GM19025 (cell line): ENCODE data around the gene RPS6KB1.
"Not testable (repeated sequence)": the region's sequence is repeated elsewhere in the genome, so short reads cannot be mapped to it uniquely, and the experiment has no call there.

Source experiments
- ATAC-seq: cut with Tn5 transposase; IDR thresholded peaks from one replicate; pipeline ENCODE4 v1.9.1; 2021; ENCODE audit warnings: mild to moderate bottlenecking, low read depth, moderate library complexity; ENCODE audit not compliant: unreplicated experiment

Gene RPS6KB1

DNA sequence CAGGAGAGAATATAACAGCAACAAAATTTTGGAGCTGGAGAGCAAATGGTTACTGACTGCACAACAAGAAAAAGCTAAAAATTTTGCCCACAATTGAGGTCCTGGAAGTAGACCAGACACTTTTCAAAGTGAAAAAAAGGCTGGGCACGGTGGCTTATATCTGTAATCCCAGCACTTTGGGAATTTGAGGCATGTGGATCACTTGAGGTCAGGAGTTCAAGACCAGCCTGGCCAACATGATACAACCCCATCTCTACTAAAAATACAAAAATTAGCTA, 23.0 kb upstream of the RPS6KB1 start:
- no peak for ATAC-seq

DNA sequence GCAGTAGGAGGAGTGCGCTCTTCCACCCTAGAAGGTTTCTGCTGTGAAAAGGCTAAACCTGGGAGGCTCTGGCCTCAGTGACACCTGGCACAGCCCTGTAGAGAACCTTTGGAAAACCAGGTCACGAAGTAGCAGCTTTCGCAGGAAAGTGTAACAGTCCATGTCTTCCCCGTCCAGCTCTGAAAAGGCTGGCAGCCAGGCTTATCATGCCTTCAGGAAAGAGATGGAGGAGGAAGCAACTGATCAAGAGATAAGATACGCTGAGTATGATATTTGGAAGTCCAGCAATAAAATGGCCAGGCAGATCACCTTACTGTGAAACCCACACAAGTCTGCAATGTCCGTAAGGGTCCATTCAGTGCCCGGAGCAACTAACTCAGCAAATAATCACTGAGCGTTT, 22.4 kb upstream of the RPS6KB1 start:
- ATAC-seq: no peak

DNA sequence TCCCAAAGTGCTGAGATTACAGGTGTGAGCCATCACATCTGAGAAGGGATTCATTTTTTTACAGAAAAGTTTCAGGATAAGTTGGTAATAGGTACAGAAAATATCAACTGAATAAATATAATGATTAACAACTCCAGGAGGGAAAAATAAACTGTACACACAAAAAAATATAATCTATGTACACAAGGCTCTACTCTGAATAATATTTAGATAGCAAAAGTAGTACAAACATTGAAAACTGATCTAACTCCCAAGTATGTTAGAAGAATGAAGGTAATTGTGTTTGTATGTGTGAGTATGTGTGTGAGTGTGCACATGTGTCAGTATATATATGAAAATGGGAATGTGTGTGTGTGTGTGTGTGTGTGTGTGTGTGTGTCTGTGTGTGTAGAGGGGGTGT, 20.6 kb upstream of the RPS6KB1 start:
- no peak for ATAC-seq

DNA sequence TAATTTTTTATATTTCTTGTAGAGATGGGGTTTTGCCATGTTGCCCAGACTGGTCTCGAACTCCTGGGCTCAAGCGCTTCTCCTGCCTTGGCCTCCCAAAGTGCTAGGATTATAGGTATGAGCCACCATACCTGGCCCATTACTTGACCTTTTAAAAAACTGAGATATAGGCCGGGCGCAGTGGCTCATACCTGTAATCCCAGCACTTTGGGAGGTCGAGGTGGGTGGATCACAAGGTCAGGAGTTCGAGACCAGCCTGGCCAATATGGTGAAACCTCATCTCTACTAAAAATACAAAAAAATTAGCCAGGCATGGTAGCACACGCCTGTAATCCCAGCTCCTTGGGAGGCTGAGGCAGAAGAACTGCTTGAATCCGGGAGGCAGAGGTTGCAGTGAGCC, 19.5 kb upstream of the RPS6KB1 start:
- ATAC-seq: not testable (repeated sequence)

DNA sequence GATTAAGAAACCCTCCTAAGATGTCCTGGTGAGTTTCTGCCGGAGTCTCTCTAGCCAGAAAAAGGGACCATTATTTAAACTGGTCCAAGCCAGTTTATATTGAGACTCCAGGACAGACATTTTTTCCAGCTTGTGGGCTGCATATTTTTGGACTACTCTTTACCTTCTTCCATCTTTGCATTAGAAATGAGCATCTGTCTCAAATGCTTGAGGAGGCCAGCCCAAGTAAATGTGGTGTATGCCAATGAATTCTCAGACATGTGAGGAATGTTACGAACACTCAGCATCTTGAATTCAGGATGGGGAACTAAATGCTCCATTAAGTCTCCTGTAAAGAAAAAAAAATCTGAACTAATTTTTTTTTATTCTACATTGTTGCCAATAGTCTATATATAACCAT, 18.5 kb upstream of the RPS6KB1 start:
- no peak for ATAC-seq

DNA sequence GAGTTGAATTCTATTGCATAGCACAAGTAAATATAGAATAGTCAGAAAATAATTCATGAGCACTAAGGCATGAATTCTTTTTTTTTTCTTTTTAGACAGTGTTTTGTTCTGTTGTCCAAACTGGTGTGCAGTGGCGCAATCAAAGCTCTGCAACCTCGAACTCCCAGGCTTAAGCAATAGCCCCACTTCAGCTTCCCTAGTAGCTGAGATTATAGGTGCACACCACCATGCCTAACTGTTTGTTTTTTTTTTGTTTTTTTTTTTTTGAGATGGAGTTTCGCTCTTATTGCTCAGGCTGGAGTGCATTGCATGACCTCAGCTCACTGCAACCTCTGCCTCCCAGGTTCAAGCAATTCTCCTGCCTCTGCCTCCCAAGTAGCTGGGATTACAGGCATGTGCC, 16.8 kb upstream of the RPS6KB1 start:
- no peak for ATAC-seq

DNA sequence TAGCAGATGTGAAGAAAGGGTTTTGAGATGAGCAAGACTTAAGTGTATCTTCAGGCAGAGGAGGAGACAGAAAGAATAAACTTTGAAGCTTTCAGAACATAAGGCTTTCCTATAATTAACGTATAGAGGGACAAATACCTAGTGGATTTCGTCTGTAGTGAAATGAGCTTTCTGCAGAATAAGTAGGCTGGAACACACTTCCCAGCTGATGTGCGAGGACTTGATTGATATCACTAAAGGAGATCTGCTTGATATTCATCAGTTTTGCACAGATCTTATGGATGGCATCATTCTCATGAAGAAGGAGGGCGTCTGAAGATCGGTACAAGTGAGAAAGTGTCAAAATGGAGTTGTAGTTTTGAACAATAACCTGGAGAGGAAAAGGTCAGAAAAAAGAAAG, 15.0 kb upstream of the RPS6KB1 start:
- no peak for ATAC-seq

DNA sequence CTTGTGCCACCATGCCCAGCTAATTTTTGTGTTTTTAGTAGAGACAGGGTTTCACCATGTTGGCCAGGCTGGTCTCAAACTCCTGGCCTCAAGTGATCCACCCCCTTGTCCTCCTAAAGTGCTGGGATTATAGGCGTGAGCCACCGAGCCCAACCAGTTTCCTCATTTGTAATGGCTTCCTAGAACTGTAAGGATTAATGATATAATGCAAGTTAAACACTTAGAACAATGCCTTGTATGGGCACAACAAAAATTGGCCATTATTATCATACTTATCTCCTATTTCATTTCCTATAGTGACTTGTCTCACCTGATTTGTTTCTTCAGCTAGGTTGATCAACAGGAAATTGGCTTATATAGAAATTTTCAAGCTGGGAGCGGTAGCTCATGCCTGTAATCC, 14.3 kb upstream of the RPS6KB1 start:
- ATAC-seq: no peak

DNA sequence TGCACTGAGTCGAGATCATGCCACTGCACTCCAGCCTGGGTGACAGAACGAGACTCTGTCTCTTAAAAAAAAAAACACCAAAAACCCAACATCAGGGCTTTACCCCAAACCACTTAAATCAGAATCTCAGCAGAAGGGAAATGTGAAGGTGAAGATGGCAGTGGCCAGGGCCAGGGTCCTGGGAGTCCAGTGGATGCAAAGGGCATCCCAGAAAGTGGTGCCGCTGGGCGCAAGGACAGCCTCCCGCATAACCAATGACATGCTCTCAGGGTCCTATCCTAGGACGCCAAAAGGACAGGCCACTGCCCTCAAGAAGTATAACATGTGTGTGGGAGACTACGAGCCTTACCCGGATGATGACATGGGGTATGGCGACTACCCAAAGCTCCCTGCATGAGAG, 8.1 kb upstream of the RPS6KB1 start:
- ATAC-seq: no peak

DNA sequence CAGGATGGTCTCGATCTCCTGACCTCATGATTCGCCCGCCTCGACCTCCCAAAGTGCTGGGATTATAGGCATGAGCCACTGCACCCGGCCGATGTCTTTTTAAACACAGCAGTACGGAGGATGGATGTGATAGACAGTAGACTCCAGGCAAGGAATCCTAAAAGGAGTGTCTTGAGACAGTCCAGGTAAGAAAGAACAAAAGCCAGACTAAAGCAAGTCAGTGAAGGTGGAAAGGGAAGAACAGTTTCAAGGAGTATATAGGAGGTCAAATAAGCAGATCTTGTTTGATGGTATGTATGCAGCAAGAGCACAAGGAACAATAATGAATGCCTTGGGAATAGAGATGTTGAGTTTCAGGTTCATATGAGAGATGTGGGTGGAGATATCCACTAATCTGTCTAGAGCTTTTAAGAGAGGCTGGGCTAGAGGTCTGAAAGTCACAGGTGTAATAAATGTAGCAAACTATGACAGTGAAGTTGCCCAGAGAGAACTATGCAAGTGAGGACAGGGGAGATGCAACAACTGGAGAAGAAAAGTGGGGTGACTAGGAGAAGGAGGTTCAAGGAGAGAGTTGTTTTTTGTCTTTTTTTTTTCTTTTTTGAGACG, 4.7 kb upstream of the RPS6KB1 start:
- no peak for ATAC-seq

DNA sequence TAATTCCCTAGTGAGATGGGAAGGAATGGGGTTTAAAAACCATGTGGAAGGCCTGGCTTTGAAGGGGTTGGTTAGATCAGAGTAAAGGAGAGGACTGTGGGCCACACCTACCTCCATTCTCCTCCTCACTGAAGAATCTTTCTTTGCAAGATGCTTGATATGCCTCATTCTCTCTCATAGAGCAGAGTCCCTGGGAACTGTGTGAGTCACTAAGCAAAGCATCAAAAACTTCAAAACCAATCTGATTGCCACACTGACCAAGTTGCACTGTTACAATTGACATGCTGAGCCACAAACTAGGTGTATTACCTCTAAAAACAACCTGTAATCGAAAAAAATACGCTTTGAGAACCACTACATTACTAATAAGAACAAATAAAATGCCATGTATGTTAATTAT, 2.2 kb upstream of the RPS6KB1 start:
- no peak for ATAC-seq

DNA sequence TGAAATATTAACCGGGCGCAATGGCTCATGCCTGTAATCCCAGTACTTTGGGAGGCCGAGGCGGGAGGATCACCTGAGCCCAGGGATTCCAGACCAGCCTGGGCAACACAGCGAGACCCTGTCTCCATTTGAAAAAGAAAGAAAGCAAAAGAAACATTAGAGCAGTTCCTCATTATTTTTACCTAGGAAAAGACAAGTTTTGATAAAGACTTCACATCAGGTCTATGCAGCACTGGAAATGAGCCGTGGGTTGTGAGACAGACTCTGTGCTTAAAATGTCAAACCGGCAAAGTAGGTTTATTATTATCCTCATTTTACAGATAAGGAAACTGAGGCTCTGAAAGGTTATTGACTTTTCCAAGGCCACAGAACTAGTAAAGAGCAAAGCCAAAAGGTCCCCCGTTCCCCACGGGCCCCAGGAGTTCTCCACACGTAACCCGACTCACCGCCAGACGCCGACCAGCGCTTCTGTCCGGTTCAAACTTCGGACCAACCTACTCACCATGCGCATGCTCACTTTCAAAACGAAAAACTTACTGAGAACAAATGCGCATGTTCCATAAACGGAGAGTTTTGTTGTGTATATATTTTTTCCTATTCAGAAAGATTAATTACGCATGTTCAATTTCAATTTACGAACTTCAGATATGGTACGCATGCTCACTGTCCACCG, 534 bp upstream of the RPS6KB1 start:
- peak; percentile 39 for ATAC-seq

DNA sequence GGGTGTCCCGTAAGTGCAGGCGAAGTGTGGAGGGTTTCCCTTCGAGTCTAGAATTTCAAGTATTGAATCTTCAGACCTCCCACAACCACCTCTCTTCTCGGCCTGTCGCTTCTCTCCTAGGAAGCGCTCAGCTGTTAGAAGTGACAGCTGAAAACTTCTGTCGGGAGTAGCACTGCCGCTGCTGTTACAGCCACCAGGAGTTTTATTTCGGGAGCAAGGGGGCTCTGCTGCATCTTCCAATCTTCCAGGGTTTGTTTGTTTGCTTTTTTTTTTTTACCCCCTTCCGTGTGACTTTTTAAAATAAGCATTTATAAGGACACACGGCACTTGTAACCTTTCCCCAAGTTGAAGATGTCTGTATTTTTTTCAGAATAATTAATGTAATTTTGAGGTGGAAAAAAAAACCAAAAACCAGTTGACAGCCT, 767 bp downstream of the RPS6KB1 start:
- no peak for ATAC-seq

DNA sequence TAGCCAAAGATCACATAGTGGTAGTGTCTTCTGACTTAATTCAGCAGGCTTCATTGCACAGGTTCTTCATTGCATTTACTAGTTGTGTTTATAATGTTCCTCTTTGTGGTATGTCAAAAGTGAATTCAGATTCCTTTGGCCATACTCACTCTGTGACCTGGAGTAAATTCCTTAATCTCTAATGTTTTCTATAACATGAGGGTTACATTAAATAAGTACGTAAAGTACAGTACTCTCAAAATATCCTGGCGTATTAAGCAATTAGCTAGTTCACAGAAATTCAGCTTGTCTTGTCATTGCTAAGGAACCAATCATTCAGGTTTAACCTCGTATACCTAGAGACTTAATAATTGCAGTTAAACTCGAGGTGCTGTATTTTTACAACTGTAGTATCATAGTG, 4.2 kb downstream of the RPS6KB1 start:
- ATAC-seq: no peak

DNA sequence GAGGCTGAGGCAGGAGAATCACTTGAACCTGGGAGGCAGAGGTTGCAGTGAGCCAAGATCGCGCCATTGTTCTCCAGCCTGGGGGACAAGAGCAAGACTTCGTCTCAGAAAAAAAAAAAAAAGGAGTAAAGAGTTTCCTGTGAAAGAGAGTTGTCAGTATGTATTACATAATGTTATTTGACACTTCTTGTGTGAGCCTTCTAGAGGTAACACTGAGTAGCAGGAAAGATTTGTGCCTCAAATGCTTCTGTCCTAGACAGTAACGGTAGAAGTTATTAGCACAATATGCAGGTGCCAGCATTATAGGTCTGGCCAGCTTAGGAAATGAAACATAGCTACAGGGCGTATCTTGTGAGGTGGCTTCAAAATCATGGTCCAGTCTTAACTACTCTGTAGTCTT, 6.2 kb downstream of the RPS6KB1 start:
- no peak for ATAC-seq

DNA sequence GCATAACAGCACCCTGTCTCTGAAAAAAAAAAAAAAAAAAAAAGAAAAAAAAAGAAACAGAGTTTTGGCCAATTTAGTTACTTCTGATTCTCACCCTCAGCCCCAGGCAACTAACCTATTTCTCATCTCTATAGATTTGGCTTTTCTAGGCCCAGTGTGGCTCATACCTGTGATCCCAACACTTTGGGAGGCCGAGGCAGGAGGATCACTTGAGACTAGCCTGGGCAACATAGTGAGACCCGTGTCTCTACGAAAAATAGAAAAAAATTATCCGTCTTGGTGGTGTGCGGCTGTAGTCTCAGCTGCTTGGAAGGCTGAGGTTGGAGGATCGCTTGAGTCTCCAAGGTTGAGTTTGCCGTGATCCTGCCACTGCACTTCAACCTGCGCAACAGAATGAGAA, 8.7 kb downstream of the RPS6KB1 start:
- ATAC-seq: no peak

DNA sequence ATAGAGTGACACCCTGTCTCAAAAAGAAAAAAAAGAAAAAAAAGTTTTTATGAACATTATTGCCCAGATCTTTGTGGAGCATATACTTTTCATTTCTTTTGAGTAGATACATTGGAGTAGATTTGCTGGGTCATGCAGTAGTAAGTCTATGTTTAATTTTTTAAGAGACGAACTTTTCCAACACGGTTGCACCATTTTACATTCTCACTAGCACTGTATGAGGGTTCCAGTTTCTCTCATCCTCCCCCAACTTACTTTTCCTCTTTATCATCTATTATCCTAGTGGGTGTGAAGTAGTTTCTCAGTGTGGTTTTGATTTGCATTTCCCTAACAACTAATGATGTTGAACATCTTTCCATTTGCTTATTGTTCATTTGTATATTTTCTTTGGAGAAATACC, 10.5 kb downstream of the RPS6KB1 start:
- no peak for ATAC-seq

DNA sequence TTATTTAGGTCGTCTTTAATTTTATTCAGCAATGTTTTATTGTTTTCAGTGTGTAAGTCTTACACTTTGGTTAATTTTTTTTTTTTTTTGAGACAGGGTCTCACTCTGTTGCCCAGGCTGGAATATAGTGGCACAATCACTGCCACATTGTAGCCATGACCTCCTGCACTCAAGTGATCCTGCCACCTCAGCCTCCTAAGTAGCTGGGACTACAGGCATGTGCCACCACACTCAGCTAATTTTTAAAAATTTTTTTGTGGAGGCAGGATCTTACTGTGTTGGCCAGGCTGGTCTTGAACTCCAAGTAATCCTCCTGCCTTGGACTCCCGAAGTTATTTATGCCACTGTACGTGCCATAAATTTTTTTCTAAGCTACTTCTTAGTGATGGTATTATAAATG, 14.5 kb downstream of the RPS6KB1 start:
- ATAC-seq: no peak

DNA sequence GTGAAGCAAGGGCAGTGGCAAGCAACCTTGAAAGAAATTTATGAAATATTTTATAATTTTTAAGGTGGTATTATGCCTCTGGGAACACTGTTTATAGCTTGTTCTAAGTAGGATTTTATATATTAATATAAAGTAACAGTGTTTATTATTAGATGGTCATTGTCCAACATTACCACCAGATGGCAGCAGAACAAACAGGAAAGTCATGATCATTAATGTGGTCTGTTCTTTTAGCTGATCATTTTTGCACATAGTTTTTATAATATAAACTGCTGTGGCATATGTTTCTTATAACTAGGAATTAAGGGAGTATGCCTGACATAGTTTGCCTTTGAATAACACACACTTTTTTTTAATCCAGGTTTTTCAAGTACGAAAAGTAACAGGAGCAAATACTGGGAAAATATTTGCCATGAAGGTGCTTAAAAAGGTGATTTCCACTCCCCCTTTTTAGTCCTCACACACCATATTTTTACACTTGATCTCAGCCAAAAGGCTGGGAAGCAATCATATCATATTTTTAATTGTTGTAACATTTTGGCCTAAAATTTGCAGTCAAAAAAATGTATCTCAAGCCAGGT, 21.4 kb downstream of the RPS6KB1 start:
- no peak for ATAC-seq

DNA sequence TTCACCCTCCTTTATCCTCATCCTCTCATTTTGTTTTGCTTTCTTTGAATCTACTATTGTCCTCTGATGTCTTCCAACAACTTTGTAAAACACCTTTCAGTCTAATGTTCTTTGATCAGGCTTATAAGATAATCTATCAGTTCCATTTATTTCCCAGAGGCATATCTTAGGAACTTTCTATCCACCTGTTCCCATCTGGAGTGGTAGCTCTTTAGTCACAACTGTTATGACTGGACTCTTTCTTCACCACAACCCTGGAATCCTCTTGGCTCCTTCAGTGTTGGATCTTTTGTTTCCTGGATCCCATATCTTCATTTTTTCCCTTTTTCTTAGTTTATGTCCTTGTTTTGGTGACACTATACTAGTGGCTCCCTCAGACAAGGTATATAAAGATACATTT, 23.5 kb downstream of the RPS6KB1 start:
- ATAC-seq: no peak

DNA sequence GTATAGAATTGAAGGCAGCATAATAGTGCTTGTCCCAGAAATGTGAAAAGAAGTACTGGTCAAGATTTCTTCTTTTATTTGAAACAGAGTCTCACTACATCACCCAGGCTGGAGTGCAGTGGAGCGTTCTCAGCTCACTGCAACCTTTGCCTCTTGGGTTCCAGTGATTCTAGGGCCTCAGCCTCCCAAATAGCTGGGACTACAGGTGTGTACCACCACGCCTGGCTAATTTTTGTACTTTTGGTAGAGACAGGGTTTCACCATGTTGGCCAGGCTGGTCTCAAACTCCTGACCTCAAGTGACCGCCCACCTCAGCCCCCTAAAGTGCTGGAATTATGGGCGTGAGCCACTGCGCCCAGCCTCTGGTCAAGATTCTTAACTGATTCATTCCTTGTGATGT, 27.7 kb downstream of the RPS6KB1 start:
- ATAC-seq: not testable (repeated sequence)

DNA sequence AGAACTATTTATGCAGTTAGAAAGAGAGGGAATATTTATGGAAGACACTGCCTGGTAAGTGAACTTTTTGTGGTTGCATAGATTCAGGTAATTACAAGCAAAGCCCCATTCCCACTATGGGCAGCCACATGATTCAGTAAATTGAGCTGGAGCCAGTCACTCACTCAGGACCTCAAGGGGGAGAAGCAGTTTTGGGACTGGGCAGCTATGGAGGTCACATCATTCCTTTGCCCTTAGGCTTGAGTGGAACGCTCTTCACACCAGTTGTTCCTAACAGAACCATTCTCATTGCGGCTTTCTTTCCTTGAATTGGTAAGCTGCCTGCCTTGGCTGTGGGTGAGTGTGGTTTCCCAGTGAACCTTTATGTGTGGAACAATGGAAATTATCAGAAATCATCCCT, 37.2 kb downstream of the RPS6KB1 start:
- not testable (repeated sequence) for ATAC-seq

DNA sequence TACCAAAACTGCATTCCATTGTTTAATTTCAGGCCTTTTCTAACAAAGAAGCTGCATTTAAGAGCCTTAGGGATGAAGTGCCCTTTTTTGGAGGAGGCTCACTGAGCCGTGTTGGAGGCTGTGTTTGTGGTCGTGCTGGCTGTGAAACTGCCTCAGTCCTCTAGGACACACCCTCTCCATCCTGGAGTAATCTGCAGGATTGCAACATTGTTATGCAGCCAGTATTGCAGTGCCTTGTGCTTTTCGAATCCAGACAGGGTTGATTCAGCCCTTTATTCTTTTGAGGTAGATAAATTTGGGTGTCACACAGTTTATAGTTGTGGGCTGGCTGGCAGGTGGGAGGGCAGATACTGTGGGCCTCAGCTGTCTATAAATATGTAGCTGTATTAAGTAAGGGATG, 37.8 kb downstream of the RPS6KB1 start:
- not testable (repeated sequence) for ATAC-seq
